Measurements from ENCODE around the gene ZNF385B. TPM values are rescaled to one million over a fixed set of nuclear protein-coding genes. Genes with fewer than 3 reads are reported as not detected.
A peak's percentile ranks its signal among the peaks of the same experiment; 100 is the strongest.

Gene ZNF385B
- total RNA-seq, 1 experiment from 2014 or later = 0.33 TPM

DNA sequence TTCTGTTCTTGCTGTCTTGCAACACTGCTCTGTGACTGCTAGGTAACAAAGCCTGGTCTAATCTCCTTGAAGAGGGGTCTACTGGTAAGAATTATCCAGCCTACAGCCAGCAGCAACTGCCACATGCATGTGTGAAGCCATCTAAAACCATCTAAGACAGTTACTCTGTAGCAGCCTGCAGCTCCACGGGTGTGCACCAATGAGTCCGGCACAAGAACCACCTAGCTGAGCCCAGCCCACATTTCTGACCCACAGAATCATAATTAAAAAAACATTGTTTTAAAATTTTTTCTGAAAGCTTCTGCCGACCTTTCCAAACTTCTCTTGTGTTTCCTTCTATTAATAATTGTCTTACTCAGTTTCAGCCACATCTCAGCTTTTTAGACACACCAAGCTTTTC is 102.8 kb downstream of the ZNF385B start:
- ChIA-PET CTCF (interaction anchor here (1.1 to 1.8 kb wide), 3 partner anchors 9 to 337 kb away, joined by 3 to 8 read pairs (median 5); no protein-coding TSS in a partner anchor), POLR2A (interaction anchor here (0.6 kb wide), 1 partner anchor 233 kb away, joined by 4 read pairs; no protein-coding TSS in a partner anchor)
- Mint-ChIP-seq H3K27ac (ENCODE audit: low read depth, unreplicated experiment) (no peak overlapping the region), H3K9me3 (ENCODE audit: unreplicated experiment) (peaks cover 27% of the 10 kb centered on the region), H3K27me3 (ENCODE audit: insufficient read depth, unreplicated experiment) (no peaks in the 10 kb centered on the region), H3K4me3 (ENCODE audit: unreplicated experiment) (no peak overlapping the region), H3K4me1 (ENCODE audit: insufficient read depth, unreplicated experiment) (no peaks in the 10 kb centered on the region), H3K36me3 (ENCODE audit: insufficient read depth, unreplicated experiment) (no peaks in the 10 kb centered on the region)
- no TSS peak for BruUV-seq (replicated peaks)
- DNase-seq (ENCODE audit: unreplicated experiment) = no peak
- TF ChIP-seq, protein P1, sequence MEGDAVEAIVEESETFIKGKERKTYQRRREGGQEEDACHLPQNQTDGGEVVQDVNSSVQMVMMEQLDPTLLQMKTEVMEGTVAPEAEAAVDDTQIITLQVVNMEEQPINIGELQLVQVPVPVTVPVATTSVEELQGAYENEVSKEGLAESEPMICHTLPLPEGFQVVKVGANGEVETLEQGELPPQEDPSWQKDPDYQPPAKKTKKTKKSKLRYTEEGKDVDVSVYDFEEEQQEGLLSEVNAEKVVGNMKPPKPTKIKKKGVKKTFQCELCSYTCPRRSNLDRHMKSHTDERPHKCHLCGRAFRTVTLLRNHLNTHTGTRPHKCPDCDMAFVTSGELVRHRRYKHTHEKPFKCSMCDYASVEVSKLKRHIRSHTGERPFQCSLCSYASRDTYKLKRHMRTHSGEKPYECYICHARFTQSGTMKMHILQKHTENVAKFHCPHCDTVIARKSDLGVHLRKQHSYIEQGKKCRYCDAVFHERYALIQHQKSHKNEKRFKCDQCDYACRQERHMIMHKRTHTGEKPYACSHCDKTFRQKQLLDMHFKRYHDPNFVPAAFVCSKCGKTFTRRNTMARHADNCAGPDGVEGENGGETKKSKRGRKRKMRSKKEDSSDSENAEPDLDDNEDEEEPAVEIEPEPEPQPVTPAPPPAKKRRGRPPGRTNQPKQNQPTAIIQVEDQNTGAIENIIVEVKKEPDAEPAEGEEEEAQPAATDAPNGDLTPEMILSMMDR (IDR thresholded peaks at IDR 0.05; ENCODE audit: unreplicated experiment) = no peak
- intact Hi-C loops (cut with micrococcal nuclease) = no loop called here

GRCh38 chr2:179751163-179751809 is 110.1 kb downstream of the ZNF385B start:
- Mint-ChIP-seq H3K27me3 (ENCODE audit: insufficient read depth, unreplicated experiment) (no peaks in the 10 kb centered on the region), H3K4me3 (ENCODE audit: unreplicated experiment) (no peak overlapping the region), H3K36me3 (ENCODE audit: insufficient read depth, unreplicated experiment) (no peaks in the 10 kb centered on the region), H3K4me1 (ENCODE audit: insufficient read depth, unreplicated experiment) (peaks cover 26% of the 10 kb centered on the region), H3K9me3 (ENCODE audit: unreplicated experiment) (peaks cover 9% of the 10 kb centered on the region), H3K27ac (ENCODE audit: low read depth, unreplicated experiment) (no peak overlapping the region)
- TF ChIP-seq, protein P1 (IDR thresholded peaks at IDR 0.05; ENCODE audit: unreplicated experiment) = peak; percentile 66
- BruUV-seq (replicated peaks) = no TSS peak
- POLR2A ChIA-PET = no interaction called here
- CTCF ChIA-PET = interaction anchor here (0.7 to 1.6 kb wide), 12 partner anchors 11 to 955 kb away, joined by 3 to 22 read pairs (median 4); no protein-coding TSS in a partner anchor
- intact Hi-C loops (cut with micrococcal nuclease) = loop anchor here (1.0 to 5.0 kb wide), 6 partner anchors 326 to 954 kb away; no protein-coding TSS in a partner anchor
- peak; percentile 32 for DNase-seq (ENCODE audit: unreplicated experiment)

GRCh38 chr2:179749210-179749609 is 112.2 kb downstream of the ZNF385B start:
- Mint-ChIP-seq H3K9me3 (ENCODE audit: unreplicated experiment) (no peaks in the 10 kb centered on the region), H3K4me3 (ENCODE audit: unreplicated experiment) (no peak overlapping the region), H3K36me3 (ENCODE audit: insufficient read depth, unreplicated experiment) (no peaks in the 10 kb centered on the region), H3K27ac (ENCODE audit: low read depth, unreplicated experiment) (peak overlapping the region; percentile 93), H3K4me1 (ENCODE audit: insufficient read depth, unreplicated experiment) (peaks cover 32% of the 10 kb centered on the region), H3K27me3 (ENCODE audit: insufficient read depth, unreplicated experiment) (no peaks in the 10 kb centered on the region)
- ChIA-PET POLR2A (interaction anchor here (0.7 to 1.0 kb wide), 3 partner anchors 78 to 241 kb away, joined by 3 read pairs; no protein-coding TSS in a partner anchor), CTCF (interaction anchor here (0.8 to 2.0 kb wide), 9 partner anchors 10 to 954 kb away, joined by 3 to 33 read pairs (median 4); no protein-coding TSS in a partner anchor)
- intact Hi-C loops (cut with micrococcal nuclease) = loop anchor here (5.0 kb wide), 1 partner anchor 152 kb away; no protein-coding TSS in a partner anchor
- DNase-seq (ENCODE audit: unreplicated experiment) = peak; percentile 42
- TF ChIP-seq, protein P1 (IDR thresholded peaks at IDR 0.05; ENCODE audit: unreplicated experiment) = no peak
- BruUV-seq (replicated peaks) = no TSS peak

- Mint-ChIP-seq H3K4me1 (ENCODE audit: insufficient read depth, unreplicated experiment) (peaks cover 32% of the 10 kb centered on the region), H3K36me3 (ENCODE audit: insufficient read depth, unreplicated experiment) (no peaks in the 10 kb centered on the region), H3K27me3 (ENCODE audit: insufficient read depth, unreplicated experiment) (no peaks in the 10 kb centered on the region), H3K27ac (ENCODE audit: low read depth, unreplicated experiment) (no peak overlapping the region), H3K9me3 (ENCODE audit: unreplicated experiment) (no peaks in the 10 kb centered on the region), H3K4me3 (ENCODE audit: unreplicated experiment) (no peak overlapping the region)
- no peak for DNase-seq (ENCODE audit: unreplicated experiment)
- intact Hi-C loops (cut with micrococcal nuclease) = loop anchor here (5.0 kb wide), 1 partner anchor 150 kb away; no protein-coding TSS in a partner anchor
- ChIA-PET CTCF (interaction anchor here (1.5 to 4.1 kb wide), 3 partner anchors 323 to 985 kb away, joined by 4 to 26 read pairs (median 5); no protein-coding TSS in a partner anchor), POLR2A (no interaction called here)
- no TSS peak for BruUV-seq (replicated peaks)
- TF ChIP-seq, protein P1 (IDR thresholded peaks at IDR 0.05; ENCODE audit: unreplicated experiment) = no peak
These were observed 114.4 kb downstream of the ZNF385B start for GRCh38 chr2:179746981-179747380.

All from MCF 10A (cell line).